Hepatocyte (in vitro differentiated cells): ENCODE results near the gene CFAP73. TPM values are rescaled to one million over a fixed set of nuclear protein-coding genes. Genes with fewer than 3 reads are reported as not detected.
A peak's percentile ranks its signal among the peaks of the same experiment; 100 is the strongest.

ENCODE experiments used
- DNase-seq: peaks from one replicate; pipeline ENCODE4 v3.0.0-alpha.2; 2016; ENCODE audit warnings: low spot score
- H2AFZ ChIP-seq: fragments of 200-600 bp; sonication (generic); 2 replicates; pipeline ENCODE4 v1.6.0; 2016; ENCODE audit warnings: antibody characterized with exemption, mild to moderate bottlenecking
- H3K27ac ChIP-seq: fragments of 200-600 bp; sonication (generic); 2 replicates; pipeline ENCODE4 v1.5.1; 2016; ENCODE audit warnings: mild to moderate bottlenecking
- H3K27me3 ChIP-seq: fragments of 200-600 bp; sonication (generic); 2 replicates; pipeline ENCODE4 v1.6.1; 2016
- H3K36me3 ChIP-seq: fragments of 200-600 bp; sonication (generic); replicated peaks from 2 replicates; pipeline ENCODE4 v1.5.1; 2016; ENCODE audit warnings: low read depth; ENCODE audit not compliant: insufficient read depth
- H3K4me1 ChIP-seq: fragments of 200-600 bp; sonication (generic); 2 replicates; pipeline ENCODE4 v1.5.1; 2016; ENCODE audit warnings: mild to moderate bottlenecking, moderate library complexity; ENCODE audit not compliant: insufficient read depth
- H3K4me2 ChIP-seq: fragments of 200-600 bp; sonication (generic); 2 replicates; pipeline ENCODE4 v1.6.0; 2016
- H3K4me3 ChIP-seq: fragments of 200-600 bp; sonication (generic); 2 replicates; pipeline ENCODE4 v1.5.1; 2016; ENCODE audit warnings: mild to moderate bottlenecking
- H3K79me2 ChIP-seq: fragments of 200-600 bp; sonication (generic); 2 replicates; pipeline ENCODE4 v1.6.0; 2017; ENCODE audit warnings: mild to moderate bottlenecking
- H3K9me2 ChIP-seq: fragments of 200-600 bp; sonication (generic); replicated peaks from 2 replicates; pipeline ENCODE4 v1.6.0; 2017; ENCODE audit warnings: mild to moderate bottlenecking; ENCODE audit not compliant: insufficient read depth
- H3K9me3 ChIP-seq: fragments of 200-600 bp; sonication (generic); 2 replicates; pipeline ENCODE4 v1.5.1; 2016; ENCODE audit warnings: low read depth, mild to moderate bottlenecking
- H4K20me1 ChIP-seq: fragments of 200-600 bp; sonication (generic); 2 replicates; pipeline ENCODE4 v1.6.0; 2016; ENCODE audit warnings: mild to moderate bottlenecking; ENCODE audit not compliant: insufficient read depth, poor library complexity, severe bottlenecking
- EZH2 ChIP-seq: fragments of 200-600 bp; sonication (generic); IDR thresholded peaks from 2 replicates; pipeline ENCODE4 v1.6.1; 2016; ENCODE audit warnings: antibody characterized with exemption, mild to moderate bottlenecking, borderline replicate concordance
- EZH2phosphoT487 ChIP-seq: fragments of 200-600 bp; sonication (generic); IDR thresholded peaks from one replicate; pipeline ENCODE4 v1.6.1; 2018; ENCODE audit warnings: antibody characterized with exemption, mild to moderate bottlenecking, low read depth, moderate library complexity; ENCODE audit not compliant: unreplicated experiment, severe bottlenecking
- WGBS: methylation state at CpG from one replicate; pipeline ENCODE4 v1.1.6; 2016; ENCODE audit warnings: low lambda C conversion rate; ENCODE audit errors: missing lambda C conversion rate; 5-methylcytosine and 5-hydroxymethylcytosine counted together
- polyA plus RNA-seq: library from polyadenylated mRNA; unstranded; fragments of >200 nt; fragmentation: Nextera tagmentation; extraction: Ambion mirVana; gene quantifications from 2 replicates; pipeline ENCODE4 v1.2.1, GENCODE V29; 2016
- total RNA-seq: library from RNA; depleted of rRNA; stranded (reverse); fragments of >200 nt; gene quantifications from 2 replicates; pipeline ENCODE4 v1.2.3, GENCODE V29; 2014
- TF ChIP-seq, protein P1 (sequence below): fragments of 200-600 bp; sonication (generic); IDR thresholded peaks from 2 replicates; pipeline ENCODE4 v1.5.1; 2016; ENCODE audit warnings: antibody characterized with exemption, mild to moderate bottlenecking; ENCODE audit not compliant: poor library complexity

Gene CFAP73
- total and polyA plus RNA-seq, 2 experiments from 2014 or later = not detected

DNA sequence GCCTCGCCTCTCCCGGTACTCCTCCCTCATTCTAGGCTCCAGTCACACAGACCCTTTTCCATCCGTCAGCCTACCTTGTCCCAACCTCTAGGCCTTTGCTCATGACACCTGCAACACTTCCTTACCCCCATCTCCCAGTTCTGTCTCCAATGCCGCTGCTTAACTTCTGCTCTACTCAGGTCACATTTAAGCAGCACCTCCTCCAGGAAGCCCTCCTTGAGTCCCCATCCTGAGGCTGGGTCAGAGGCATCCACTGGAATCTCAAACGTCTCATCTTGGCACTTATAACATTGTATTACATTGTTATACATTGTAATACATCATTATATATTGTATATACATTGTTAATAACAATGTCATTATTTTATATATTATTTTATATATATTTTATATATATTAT lies 46.7 kb upstream of the CFAP73 start:
- no peak overlapping the region for H3K4me3 ChIP-seq
- TF ChIP-seq, protein P1, sequence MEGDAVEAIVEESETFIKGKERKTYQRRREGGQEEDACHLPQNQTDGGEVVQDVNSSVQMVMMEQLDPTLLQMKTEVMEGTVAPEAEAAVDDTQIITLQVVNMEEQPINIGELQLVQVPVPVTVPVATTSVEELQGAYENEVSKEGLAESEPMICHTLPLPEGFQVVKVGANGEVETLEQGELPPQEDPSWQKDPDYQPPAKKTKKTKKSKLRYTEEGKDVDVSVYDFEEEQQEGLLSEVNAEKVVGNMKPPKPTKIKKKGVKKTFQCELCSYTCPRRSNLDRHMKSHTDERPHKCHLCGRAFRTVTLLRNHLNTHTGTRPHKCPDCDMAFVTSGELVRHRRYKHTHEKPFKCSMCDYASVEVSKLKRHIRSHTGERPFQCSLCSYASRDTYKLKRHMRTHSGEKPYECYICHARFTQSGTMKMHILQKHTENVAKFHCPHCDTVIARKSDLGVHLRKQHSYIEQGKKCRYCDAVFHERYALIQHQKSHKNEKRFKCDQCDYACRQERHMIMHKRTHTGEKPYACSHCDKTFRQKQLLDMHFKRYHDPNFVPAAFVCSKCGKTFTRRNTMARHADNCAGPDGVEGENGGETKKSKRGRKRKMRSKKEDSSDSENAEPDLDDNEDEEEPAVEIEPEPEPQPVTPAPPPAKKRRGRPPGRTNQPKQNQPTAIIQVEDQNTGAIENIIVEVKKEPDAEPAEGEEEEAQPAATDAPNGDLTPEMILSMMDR = no peak
- TF ChIP-seq EZH2 (no peak), EZH2phosphoT487 (no peak)
- H3K27me3 ChIP-seq = peaks cover 16% of the 10 kb centered on the region
- H2AFZ ChIP-seq = no peak overlapping the region
- no peaks in the 10 kb centered on the region for H3K9me3 ChIP-seq
- DNase-seq = no peak
- no peaks in the 10 kb centered on the region for H3K36me3 ChIP-seq
- WGBS = 91% methylated on average over 5 of the region's 5 CpGs
- peaks cover 4% of the 10 kb centered on the region for H3K4me1 ChIP-seq
- no peak overlapping the region for H3K27ac ChIP-seq
- no peaks in the 10 kb centered on the region for H3K9me2 ChIP-seq
- H4K20me1 ChIP-seq = no peaks in the 10 kb centered on the region
- H3K79me2 ChIP-seq = no peaks in the 10 kb centered on the region
- H3K4me2 ChIP-seq = no peak overlapping the region

DNA sequence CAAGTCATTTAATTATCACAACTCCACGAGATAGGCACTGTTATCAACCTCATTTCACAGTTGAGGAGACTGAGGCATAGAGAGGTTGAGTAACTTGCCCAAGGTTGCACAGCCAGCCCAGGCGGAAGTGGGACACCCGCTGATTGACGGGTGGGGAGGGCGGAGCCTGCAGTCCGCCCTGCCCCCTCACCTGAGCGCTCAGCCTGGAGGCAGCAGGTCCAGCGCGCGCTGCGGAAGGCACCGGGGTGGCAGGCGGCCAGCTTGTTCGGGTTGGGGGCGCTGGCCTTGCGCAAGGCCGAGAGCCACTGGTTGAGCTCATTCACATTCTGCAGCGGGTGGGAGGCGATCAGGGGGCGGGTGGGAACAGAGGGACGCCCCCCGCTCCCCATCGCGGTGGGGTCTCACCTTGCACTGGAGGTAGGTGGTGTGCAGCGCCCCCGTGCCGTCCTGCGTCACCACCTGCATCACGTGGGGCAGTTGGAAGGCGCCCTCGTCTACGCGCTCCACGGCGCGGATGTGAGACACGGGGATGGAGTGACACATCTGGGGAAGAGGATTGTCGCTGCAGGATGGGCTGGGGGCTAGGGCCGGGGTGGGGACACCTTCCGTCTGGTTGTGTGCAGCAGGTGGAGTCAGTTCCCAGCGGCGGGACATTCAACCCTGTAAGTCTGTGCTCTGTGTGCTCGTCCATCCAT lies 45.6 kb upstream of the CFAP73 start:
- Histone ChIP-seq H4K20me1 (no peaks in the 10 kb centered on the region), H3K9me2 (no peaks in the 10 kb centered on the region), H3K27ac (no peak overlapping the region), H3K27me3 (peaks cover 16% of the 10 kb centered on the region), H3K79me2 (no peaks in the 10 kb centered on the region), H3K36me3 (no peaks in the 10 kb centered on the region), H3K4me2 (peak overlapping the region; percentile 80), H3K9me3 (no peaks in the 10 kb centered on the region), H3K4me3 (no peak overlapping the region), H3K4me1 (peaks cover 4% of the 10 kb centered on the region), H2AFZ (peak overlapping the region; percentile 45)
- 10% methylated on average over 36 of the region's 43 CpGs for WGBS
- DNase-seq = peak; percentile 71
- TF ChIP-seq, protein P1 = no peak
- TF ChIP-seq EZH2phosphoT487 (no peak), EZH2 (no peak)

DNA sequence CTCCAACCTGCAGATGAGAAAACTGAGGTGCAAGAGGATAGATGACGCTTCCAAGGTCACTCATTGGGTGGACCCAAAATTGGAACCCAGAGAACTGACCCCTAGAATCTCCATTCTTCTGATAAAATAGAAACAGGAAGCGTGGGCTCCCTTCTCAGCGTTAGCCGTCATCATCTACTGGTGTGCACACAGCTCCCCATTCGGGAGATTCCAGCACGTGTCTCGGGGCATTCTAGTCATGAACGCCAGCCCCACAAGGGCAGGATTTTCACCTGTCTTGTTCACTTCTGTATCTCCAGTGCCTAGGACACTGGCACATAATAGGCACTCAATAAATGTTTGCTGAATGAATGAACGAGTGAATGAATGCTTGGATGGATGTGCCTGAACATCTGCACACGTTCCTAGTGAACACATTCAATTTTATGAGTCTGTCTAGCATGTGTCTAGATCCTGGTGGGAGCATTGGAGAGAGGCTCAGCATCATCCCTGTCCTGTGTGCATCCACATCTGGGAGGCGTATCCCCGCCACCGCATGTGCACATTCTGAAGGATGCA lies 44.5 kb upstream of the CFAP73 start:
- Histone ChIP-seq H3K9me3 (no peaks in the 10 kb centered on the region), H3K4me2 (no peak overlapping the region), H4K20me1 (no peaks in the 10 kb centered on the region), H3K36me3 (no peaks in the 10 kb centered on the region), H2AFZ (no peak overlapping the region), H3K27ac (no peak overlapping the region), H3K4me1 (peaks cover 4% of the 10 kb centered on the region), H3K27me3 (peaks cover 17% of the 10 kb centered on the region), H3K79me2 (no peaks in the 10 kb centered on the region), H3K4me3 (no peak overlapping the region), H3K9me2 (no peaks in the 10 kb centered on the region)
- WGBS = 91% methylated on average over 13 of the region's 13 CpGs
- TF ChIP-seq, protein P1 = no peak
- TF ChIP-seq EZH2phosphoT487 = no peak
- DNase-seq = no peak
